ENCODE data around the gene RANBP1. TPM values are rescaled to one million over a fixed set of nuclear protein-coding genes. Genes with fewer than 3 reads are reported as not detected.

Gene RANBP1
- total and polyA plus RNA-seq, 2 of the 4 experiments (the other 2 are of a cell fraction): 173 to 376 TPM

GRCh38 chr22:20084547-20085413 lies 31.1 kb upstream of the RANBP1 start:
- ATAC-seq (ENCODE audit: low read depth) (no peak), DNase-seq (no peak)
- intact Hi-C loops (cut with micrococcal nuclease): no loop called here
- WGBS, 2 experiments (ENCODE audit: extremely low coverage in 2 of 2, insufficient read length in 1 of 2): 76% methylated on average over 13 of the region's 23 CpGs; no CpG with 5 or more reads in 1 of the 2 experiments
- Histone ChIP-seq H3K56ac (ENCODE audit: extremely low read depth, insufficient read depth, low read length) (no peak overlapping the region), H3K9ac (ENCODE audit: low read depth, low read length) (no peak overlapping the region), H3K4me3 (ENCODE audit: insufficient read depth, low read depth, low read length) (no peak overlapping the region), H2BK5ac (ENCODE audit: low read depth, low read length, poor library complexity, severe bottlenecking) (no peak overlapping the region), H2AK9ac (replicated peaks; ENCODE audit: low read depth, low read length, poor library complexity) (no peak overlapping the region), H3K23ac (ENCODE audit: low read depth, low read length) (no peak overlapping the region), H2BK120ac (ENCODE audit: low read depth, low read length) (no peak overlapping the region), H3K4ac (ENCODE audit: low read depth, low read length) (peak overlapping the region; percentile 16; the same call in 1 of the 2 replicates), H4K91ac (ENCODE audit: insufficient read depth, low read depth, low read length) (no peak overlapping the region), H3K9me3 (ENCODE audit: control insufficient read depth, insufficient read depth, low read length) (no peaks in the 10 kb centered on the region), H3K27me3 (ENCODE audit: control insufficient read depth, insufficient read depth, low read length) (no peaks in the 10 kb centered on the region), H2AK5ac (ENCODE audit: low read depth, low read length) (no peak overlapping the region), H4K5ac (ENCODE audit: low read depth, low read length) (no peak overlapping the region), H2BK20ac (ENCODE audit: low read depth, low read length) (no peak overlapping the region), H2BK15ac (ENCODE audit: low read depth, low read length) (no peak overlapping the region), H3K79me1 (ENCODE audit: low read depth in 1 of 2, low read length in 2 of 2) (peaks cover 16 to 80% of the 10 kb centered on the region in 2 experiments), H3K4me2 (ENCODE audit: low read depth, low read length) (no peak overlapping the region), H4K20me1 (ENCODE audit: insufficient read depth, low read length) (peaks cover 76% of the 10 kb centered on the region), H3K14ac (replicated peaks; ENCODE audit: low read depth, low read length) (no peak overlapping the region), H3K36me3 (ENCODE audit: control insufficient read depth, insufficient read depth, low read length) (peaks cover 39% of the 10 kb centered on the region), H4K8ac (ENCODE audit: low read depth in 2 of 2, low read length in 2 of 2) (no peak overlapping the region), H2AFZ (replicated peaks; ENCODE audit: low read length, poor library complexity) (no peak overlapping the region), H3K18ac (ENCODE audit: low read depth, low read length) (no peak overlapping the region), H3K9me1 (ENCODE audit: insufficient read depth, low read length) (peaks cover 31% of the 10 kb centered on the region), H3K27ac (ENCODE audit: insufficient read depth, low read length) (no peak overlapping the region; the same call in 1 of the 2 replicates), H3K4me1 (ENCODE audit: control insufficient read depth, insufficient read depth, low read length) (peaks cover 17% of the 10 kb centered on the region)
- dilution Hi-C loops (cut with HindIII; ENCODE audit: low sequenced_read_pairs, unreplicated experiment): no loop called here
- POLR2A ChIA-PET (ENCODE audit: unreplicated experiment): no interaction called here
- in situ Hi-C loops (cut with MboI; ENCODE audit: low sequenced_read_pairs): no loop called here
- peak; percentile 32; the same call in 1 of the 2 replicates for TF ChIP-seq CTCF (conservative IDR thresholded peaks at IDR 0.05; ENCODE audit: low read depth, low read length)
- TF ChIP-seq FOS (IDR thresholded peaks at IDR 0.05; ENCODE audit: low read depth, low read length): no peak
- no peak for TF ChIP-seq USF2 (IDR thresholded peaks at IDR 0.05; ENCODE audit: low read depth, low read length)
- CTCF ChIA-PET: no interaction called here
- no TSS peak for BruUV-seq (replicated peaks)

Measured in IMR-90 (cell line).